Bone marrow (tissue), 2 donors: ENCODE results near the gene VSTM4.

Source experiments
- DNase-seq, 2 donors: peaks; one replicate each; lab custom pipeline; 2025; lab: John Stamatoyannopoulos, UW

Gene VSTM4

DNA sequence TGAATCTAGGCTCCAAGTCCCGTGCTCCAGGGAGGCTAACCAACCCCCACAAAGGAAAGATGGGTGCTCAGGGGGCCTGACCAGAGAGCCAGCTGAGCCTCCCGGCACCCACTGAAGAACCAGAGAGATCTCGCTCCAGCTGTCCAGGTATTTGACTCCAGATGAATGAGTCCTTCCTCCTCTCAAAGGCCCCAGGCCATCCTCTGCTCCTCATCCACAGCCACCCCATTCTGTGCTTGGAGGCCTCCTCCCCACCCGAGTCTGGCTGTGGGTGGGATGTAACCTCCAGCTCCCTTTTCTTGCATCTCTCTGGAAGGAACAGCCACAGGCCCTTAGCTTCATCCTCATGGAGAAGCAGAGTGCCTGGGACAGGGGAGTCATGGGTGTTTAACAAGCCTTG is 44.6 kb downstream of the VSTM4 start:
- DNase-seq = no peak

DNA sequence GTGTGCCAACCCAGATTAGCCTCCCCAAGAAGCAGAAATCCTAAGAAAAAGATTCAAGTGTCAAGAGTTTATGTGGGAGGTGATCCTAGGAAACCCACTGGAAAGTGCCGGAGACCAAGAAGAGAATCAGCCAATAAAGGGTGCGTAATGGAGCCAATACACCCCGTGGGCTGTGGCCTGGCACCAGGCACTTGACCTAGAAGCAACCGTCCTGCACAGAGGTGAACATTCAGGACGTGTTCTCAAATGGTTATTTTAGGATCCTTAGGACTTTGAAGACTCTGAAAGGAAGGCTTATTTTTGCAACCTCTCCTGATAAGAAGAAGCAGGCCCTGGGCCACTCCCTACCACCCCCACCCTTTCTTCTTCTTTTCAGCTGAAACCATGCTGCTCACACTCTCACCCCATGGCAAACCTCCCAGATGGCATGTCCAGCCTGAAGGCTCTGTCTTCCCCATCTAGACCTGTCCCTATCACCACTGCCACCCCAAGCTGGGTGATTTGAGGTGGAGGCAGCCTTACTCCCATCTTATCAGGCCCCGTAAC is 46.6 kb downstream of the VSTM4 start:
- DNase-seq = no peak

DNA sequence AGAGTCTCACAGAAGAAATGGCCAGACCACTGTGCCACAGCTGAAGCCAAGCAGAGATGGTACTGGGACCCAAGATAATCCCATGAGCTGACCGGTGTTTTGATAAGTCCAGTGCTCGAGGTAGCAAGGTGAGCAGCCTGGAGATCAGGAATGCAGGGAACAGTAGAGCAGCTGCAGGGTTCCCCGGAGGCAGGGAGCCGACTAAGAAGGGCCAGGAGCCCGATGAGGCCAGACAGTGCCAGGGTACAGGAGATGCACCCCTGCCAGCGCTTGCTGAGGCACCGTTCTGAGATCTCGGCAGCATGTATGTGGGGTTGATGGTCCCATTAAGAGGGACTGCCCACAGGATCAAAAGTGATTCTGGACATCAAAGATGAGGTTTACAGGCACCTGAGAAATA is 47.1 kb downstream of the VSTM4 start:
- DNase-seq = no peak

DNA sequence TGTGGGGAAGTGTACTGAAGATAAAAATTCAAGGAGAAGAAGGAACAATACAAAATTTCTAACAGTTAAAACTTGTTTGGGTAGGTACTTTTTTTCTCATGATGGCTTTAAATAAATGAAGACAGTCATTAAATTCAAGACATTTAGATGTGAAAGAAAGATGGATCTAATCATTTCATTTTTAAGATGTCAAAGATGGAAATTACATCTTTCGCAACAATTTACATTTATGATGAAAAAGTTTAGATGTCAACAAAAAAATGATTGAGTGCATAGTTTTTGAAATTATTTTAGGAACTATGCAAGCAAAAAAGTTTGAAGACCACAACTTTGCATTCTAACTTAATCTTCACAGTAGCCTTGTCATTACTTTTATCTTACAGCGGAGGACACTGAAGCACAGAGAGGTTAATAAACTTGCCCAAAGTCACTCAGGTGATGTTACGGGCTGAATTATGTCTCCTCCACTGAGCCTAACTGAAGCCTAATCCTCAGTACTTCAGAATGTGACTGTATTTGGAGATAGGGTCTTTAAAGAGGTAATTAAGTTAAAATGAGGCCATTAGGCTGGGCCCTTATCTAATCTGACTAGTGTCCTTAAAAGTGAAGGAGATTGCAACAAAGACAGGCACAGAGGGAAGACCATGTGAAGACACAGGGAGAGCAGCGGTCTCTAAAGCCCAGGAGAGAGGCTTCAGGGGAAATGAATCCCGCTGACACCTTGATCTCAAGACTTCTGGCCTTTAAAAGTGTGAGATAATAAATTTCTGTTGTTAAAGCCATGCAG is 48.2 kb downstream of the VSTM4 start:
- no peak for DNase-seq

DNA sequence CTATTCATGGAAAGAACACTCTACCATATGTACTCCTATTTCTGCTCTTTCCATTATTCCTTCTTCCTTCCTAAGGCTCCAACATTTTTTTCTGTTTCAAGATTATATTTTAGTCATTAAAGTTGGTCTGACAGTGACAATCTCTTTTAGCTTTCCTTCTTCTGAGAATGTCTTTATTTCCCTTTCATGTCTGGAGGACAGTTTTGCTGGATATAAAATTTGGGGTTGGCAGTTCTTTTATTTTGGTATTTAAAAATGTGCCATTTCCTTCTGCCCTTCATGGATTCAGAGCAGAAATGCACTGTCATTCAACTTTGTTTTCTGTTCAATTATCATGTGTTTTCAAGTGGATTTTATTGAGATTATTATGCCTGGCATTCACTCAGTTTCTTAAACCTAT is 53.1 kb downstream of the VSTM4 start:
- no peak for DNase-seq

DNA sequence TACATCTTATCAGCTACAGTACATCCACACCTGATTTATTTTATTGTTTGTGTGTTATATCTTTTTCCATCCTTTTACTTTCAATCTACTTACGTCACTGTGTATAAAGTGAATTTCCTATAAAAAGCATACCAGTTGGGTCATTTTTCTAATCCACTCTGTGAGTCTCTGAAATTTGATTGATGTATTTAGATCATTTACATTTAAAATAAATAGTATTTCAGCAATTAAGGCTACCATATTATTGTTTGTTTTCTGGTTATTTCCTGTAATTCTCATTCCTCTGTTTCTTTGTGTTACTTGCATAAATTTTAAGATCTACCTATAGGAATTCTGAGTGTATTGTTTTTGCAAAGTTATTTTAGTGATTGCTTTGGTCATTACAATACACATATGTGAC is 53.7 kb downstream of the VSTM4 start:
- no peak for DNase-seq

DNA sequence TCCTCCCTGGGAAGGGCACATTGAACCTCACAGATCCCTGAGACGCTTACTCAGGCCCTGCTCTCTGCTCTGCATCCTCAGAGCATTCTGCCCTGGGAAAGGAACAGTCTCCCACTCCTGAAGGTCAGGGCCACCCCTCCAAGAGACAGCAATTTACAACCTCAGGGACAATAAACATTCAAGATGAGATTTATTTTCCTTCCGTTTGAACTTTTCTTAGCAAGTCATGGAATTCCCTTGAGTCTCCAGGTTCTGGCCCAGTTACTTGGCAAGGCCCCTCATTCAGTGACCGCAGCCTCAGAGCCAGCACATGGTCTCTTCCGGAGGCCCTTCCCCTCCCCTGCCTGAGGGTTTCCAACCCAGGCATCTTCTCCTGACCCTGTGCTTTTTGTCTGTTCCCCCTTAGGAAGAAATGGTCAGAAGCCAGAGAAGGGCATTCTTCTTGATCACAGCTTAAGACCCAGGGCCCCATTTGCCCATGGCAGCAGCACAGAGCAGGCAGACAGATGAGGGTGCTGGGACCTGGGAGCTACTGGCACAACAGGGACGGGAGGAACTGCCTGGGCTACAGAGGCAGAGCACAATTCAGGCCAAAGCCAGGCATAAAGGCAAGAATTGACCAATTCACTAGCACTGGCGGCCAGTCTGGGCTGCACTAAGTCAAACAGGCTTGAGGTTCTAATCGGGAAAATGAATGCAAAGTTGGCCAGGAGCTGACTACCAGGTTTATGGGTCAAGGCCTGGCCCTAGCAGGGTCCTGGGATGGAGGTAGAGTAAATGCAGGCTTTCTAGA is 56.7 kb downstream of the VSTM4 start:
- DNase-seq = no peak

DNA sequence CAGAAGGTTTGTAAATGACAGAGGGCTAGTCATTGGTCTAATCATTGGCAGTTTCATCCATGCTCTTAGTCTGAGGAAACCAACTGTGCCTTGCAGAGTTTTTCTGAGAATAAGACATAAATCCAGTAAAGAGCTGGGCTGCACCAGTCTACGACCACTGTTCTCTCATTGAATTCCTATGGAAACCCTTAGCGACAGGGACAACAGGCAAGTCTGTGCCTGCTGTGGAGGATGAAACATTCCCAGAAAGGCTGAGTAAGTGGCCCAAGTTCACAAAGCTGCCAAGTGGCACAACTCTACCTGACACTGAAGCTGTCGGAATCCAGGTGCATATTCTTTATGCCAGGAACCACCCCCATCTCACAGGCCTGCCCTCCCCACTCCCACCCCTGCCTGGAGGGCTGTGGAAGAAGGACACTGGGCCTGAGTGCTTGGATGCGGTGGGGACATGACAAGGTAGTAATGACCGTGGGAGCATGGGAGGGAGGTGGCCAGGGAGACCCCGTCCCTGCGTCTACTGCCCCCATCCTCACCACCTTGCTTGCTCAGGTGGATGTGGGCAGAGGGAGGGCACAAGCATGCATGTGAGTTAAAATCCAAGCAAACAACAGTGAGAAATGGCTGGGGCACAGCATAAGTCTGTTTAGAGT is 58.0 kb downstream of the VSTM4 start:
- DNase-seq = no peak

DNA sequence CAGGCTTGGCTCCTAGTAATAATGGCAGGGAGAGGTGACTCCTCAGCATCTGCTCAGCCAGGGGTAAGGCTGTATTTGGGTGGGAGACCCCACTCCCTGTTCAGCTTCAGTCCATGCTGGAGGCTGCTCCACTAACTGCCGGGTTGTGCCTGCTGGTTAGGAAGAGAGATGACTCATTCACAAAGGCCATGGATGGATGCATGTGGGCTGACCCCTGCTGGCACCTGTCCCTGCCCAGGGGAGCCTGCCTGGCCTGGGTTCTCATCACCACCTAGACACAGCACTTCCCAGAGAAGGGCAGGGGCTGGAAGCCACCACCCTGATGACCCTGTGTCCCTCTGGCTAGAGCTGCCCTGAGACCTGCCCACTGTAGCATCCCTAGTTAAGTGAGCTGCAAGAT is 59.0 kb downstream of the VSTM4 start:
- DNase-seq = no peak

DNA sequence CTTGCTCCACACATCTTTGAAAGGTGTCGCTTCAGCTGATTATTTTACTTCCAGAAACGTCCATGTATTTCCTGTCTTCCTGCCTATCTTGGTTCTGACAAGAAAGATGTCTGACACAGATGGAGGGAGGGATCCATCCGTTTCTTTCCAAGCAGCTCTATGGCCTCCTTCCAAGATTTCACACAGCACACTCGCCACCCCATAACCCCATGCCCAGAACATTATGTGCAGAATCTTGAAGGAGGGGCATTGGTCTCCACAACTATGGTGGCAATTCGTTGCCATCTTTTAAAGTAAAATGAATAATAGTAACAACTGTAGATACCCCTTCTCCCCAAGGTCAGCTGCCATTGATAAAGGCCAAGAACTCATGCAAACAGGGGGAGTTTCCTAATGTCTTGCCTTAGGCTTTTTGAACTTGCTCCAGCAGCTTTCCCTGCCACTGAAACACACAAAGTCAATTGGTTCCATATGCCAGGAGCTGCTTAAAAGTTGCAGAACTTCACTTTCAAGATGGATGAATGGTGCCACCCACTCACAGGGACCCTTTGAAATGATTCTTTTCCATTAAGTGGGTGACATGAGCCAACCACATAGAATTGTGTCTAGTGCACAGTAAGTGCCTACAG is 60.0 kb downstream of the VSTM4 start:
- no peak for DNase-seq

DNA sequence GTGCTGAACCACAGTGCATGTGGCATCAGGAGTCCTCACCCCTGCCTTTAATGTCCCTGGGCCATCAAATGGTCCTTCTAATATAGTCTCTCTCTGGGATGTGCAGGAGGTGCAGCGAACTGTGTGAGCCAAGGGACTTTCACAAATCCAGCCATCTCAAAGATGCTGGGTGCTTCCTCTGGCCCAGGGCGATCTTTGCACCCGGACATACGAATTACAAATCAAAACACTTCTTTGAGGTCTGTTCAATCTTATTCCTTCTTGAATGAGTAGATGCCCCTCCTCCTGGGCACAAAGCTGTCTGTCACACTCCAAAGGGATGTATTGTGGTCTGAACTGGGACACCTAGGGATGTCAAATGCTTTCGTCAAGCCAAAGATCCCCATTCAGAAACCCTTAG is 60.6 kb downstream of the VSTM4 start:
- no peak for DNase-seq

DNA sequence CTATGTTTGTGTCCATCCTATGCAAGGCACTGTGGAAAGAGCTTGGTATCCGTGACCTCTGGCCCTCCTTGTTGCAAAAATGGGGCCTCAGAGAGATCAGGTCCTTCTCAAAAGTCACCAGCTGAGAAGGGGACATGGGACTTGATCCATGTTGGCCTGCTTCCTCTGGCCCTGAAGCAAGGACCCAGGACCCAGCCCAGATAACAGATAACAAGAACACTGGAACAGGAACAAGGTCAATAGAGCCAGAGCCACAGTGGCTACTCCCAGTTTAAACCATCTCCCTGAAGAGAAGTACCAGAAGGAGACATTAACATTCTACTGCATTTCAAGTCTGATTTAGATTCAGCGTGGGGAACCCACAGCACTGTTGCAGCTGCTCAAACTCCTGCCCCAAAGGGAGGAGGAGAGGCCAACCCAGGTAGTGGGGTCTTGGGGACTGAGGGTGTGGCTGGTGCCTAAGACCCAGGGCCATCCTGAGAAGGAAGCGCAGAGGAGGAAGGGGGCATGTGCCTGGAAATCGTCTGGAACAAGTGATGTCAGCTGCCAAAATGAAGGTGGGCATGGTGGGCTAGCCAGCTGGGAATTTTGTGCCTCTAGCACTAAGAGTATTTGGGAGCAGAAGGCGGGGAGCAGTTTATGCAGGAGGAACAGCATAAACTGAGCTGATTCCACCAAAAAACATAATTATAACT is 61.2 kb downstream of the VSTM4 start:
- no peak for DNase-seq

DNA sequence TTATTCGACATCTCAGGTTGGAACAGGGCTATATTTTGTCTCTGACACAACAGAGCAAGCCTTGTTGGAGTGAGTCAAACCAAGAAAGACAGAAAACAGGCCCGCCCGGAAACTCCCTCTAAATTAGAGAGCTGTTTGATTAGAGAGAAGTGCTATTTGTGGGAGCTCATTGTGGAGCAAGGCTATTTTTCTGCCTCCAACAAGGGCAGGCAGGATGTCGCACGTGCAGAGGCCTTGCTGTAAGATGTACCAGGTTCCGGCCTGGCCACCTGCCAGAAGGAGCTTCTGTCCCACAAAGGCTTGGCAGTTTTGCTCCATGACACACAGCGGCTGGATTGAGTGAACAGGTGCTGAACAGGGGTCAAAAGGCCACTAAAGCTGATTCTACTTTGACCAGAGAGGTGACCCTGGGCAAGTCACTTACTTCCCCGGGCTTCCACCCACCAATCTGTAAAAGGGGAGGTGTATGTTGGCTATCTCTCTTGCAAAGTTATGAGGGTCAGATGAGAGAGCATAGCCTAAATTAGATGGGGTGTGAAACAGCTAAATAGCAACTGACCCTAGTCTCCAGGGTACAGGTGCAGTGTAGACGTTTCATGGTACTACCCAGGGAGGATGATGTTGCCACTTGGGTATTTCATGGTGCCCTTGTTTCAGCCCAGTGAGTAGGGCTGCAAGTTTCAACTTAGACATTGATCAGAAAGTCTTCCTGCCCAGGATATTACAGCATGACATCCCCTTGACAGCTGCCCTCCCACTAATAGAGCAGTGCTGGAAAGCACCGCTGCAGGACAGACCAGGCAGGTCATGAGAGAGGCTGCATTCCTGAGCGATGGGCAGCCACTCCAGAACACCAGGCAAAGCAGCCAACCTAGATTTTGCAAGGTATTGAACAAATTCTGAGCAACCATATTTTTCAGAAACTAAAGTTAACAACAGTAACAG is 62.0 kb downstream of the VSTM4 start:
- DNase-seq = no peak

DNA sequence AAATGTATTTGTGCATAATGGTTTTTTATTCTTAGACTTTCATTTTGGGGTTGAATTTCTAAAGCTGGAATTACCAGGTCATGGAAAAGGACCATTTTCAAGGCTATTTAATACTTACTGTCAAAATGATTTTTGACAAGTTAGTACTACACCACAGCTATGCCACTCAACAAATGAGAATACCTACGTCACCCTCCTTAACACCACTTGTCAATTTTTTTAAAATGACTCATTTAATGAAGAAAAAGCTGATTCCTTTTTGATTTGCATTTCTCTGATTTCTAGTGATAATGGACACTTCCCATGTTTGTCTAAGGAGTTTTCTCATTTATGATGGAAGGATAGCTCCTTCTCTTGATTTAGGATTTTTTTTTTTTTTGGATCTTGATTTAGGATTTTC is 63.3 kb downstream of the VSTM4 start:
- no peak for DNase-seq

DNA sequence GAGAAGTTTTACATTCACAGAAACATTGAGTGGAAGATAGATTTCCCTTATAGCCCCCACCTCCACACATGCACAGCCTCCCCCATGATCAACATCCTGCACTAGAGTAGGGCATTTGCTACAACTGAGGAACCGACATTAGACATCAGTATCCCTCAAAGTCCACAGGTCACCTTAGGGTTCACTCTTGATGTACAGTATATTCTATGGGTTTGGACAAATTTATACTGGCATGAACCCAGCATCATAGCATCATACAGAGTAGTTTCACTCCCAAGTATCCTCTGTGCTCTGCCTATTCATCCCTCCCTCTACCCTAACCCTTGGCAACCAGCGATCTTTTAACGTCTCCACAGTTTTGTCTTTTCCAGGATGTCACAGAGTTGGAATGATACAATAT is 64.4 kb downstream of the VSTM4 start:
- no peak for DNase-seq

DNA sequence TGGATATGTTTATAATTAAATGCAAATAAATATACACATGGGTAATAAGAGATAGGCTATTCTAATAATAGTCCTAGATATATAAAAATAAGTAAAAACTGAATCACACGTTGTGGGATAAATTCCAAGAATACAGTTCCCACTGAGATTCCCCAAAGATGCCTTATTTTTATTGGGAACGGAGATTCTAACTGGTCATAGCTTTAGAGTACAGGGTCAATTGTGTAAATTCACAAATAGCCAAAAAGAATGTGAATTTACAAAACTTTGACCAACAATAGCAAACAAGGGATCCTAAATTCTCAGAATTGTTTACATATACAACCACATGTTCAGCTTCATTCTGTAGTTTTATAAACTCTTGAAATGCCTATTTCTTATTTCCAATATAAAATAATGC is 65.0 kb downstream of the VSTM4 start:
- DNase-seq = no peak

DNA sequence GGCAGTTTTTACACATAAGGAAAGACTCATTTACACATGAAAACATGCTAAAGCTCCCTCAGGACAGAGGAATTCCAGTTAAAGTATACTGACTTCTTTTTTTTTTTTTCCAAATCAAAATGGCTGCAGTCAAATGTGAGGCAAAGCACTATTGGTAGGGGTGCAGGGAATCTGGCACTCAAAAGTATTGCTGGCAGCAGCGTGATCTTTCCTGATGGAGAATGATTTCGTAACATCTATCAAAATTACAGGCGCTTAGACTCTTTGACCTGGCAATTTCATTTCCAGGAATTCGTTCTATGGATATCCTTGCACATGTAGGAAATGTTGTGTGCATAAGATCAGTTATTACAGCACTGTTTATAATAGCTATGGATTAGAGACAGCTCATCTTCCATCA is 65.7 kb downstream of the VSTM4 start:
- no peak for DNase-seq

DNA sequence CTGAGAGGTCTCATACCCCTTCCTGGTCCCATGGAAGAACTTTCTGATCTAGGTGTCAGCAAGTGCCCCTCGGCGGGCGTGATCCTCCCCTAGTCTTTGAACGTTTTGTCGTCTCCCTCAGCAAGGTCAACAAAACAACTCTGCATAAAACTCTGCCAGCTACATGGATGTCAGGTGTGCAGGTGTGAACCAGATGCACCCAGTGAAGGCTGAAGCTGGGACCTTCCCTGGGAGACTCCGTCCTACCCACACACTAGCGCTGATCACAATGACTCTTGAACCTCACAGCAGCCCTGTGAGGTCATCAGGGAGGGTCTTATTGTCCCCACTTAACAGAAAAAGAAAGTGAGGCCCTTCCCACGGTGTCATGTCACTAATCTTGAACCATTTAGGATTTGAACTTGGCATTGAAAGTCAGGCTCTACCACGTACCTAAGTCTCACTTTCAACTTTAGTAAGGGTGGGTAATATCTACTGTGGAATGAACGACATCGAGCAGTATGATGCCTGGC is 68.1 kb downstream of the VSTM4 start:
- DNase-seq = no peak

DNA sequence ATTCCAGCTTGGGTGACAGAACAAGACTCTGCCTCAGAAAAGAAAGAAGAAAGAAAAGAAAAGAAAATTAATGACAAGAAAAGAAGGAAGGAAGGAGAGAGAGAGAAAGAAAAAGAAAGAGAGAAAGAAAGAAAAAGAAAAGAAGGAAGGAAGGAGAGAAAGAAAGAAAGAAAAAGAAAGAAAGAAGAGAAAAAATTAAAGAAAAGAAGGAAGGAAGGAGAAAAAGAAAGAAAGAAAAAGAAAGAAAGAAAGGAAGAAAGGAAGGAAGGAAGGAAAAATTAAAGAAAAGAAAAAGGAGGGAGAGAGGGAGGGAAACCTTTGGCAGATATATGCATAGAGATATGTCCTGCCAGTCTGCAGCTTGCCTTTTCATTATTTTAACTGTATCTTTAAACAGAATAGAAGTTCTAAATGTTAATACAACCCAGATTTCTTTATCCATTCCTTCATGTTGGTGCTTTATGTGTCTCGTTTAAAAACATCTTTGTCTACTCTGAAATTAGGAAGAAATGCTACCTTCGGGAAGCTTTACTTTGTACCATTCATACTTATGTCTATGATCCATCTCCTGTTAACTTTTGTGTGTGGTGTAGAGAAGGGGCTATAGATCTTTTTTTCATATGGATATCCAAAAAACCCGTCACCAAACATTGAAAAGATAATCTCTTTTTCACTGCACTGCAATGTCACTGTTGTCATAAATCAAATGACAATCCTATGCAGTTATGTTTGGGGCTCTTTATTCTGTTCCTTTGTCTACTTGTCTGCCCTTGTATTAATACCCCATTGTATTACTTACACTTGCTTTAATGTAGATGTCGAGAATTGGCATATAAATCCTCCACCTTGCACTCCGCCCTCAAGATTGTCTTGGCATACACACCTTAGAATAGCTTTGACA is 70.8 kb downstream of the VSTM4 start:
- no peak for DNase-seq
